ENCODE measurements around the gene ELAVL2.

- no peak for TF ChIP-seq CTCF (IDR thresholded peaks at IDR 0.05)
- TF ChIP-seq POLR2AphosphoS5 (IDR thresholded peaks at IDR 0.05) = no peak
- TF ChIP-seq POLR2A (IDR thresholded peaks at IDR 0.05) = no peak
Observed at GRCh38 chr9:23746317-23746716, 79.7 kb downstream of the ELAVL2 start.
